IMR-90 (cell line): Measurements from ENCODE around the gene LARP4B.

Experiments used
- BHLHE40 ChIP-seq: fragments of 150-350 bp; IDR thresholded peaks from 2 replicates; pipeline ENCODE4 v1.6.1; 2016; ENCODE audit warnings: mild to moderate bottlenecking, low read depth, low read length
- CEBPB ChIP-seq: IDR thresholded peaks from 2 replicates; pipeline ENCODE4 v1.6.1; 2012; ENCODE audit warnings: low read depth, low read length, improper control_type of control experiment
- FOS ChIP-seq: fragments of 150-350 bp; IDR thresholded peaks from 2 replicates; pipeline ENCODE4 v1.6.1; 2016; ENCODE audit warnings: low read depth, low read length
- MAFK ChIP-seq: IDR thresholded peaks from 2 replicates; pipeline ENCODE4 v1.6.1; 2012; ENCODE audit warnings: low read depth, low read length, improper control_type of control experiment
- MAZ ChIP-seq: IDR thresholded peaks from 2 replicates; pipeline ENCODE4 v1.6.1; 2012; ENCODE audit warnings: low read depth, mild to moderate bottlenecking, low read length, improper control_type of control experiment, moderate library complexity, borderline replicate concordance
- MXI1 ChIP-seq: IDR thresholded peaks from 2 replicates; pipeline ENCODE4 v1.6.1; 2012; ENCODE audit warnings: low read depth, mild to moderate bottlenecking, low read length, moderate library complexity, borderline replicate concordance
- POLR2A ChIP-seq: IDR thresholded peaks from 2 replicates; pipeline ENCODE4 v1.6.1; 2012; ENCODE audit warnings: mild to moderate bottlenecking, low read depth, low read length
- RAD21 ChIP-seq: IDR thresholded peaks from 2 replicates; pipeline ENCODE4 v1.6.1; 2012; ENCODE audit warnings: low read length, improper control_type of control experiment
- RCOR1 ChIP-seq: IDR thresholded peaks from 2 replicates; pipeline ENCODE4 v1.6.1; 2012; ENCODE audit warnings: mild to moderate bottlenecking, low read length, improper control_type of control experiment; ENCODE audit not compliant: insufficient replicate concordance
- SMC3 ChIP-seq: fragments of 150-350 bp; IDR thresholded peaks from 2 replicates; pipeline ENCODE4 v1.6.1; 2016; ENCODE audit warnings: low read depth, mild to moderate bottlenecking, antibody characterized with exemption, low read length, moderate library complexity
- USF2 ChIP-seq: fragments of 150-350 bp; IDR thresholded peaks from 2 replicates; pipeline ENCODE4 v1.6.1; 2017; ENCODE audit warnings: mild to moderate bottlenecking, antibody characterized with exemption, low read length, low read depth
- TF ChIP-seq, protein P1 (sequence below): conservative IDR thresholded peaks from 2 replicates; pipeline ENCODE4 v1.5.1; 2012; ENCODE audit warnings: mild to moderate bottlenecking, low read depth, low read length, improper control_type of control experiment

DNA sequence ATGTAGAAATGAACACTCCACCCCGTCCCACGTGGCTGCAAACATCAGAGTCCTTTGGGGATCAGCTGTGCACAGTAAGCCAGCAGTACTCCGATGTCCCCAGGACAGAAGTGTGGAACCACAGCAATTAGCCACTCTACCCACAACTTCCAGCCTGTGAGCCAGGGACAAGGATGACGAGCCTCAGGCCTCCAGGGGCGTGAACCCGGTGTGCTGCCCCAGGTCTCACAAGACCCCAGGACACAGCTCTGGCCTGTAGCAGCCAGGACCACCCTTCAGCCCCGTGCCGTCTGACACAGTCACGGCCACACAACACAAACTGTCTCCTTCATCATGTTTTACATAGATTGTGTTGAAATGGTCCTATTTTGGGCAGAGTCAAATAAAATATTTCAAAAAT is 129.0 kb downstream of the LARP4B start:
- TF ChIP-seq POLR2A (no peak), MAZ (no peak), BHLHE40 (no peak), MAFK (no peak), MXI1 (no peak), USF2 (no peak), RCOR1 (no peak), CEBPB (no peak), RAD21 (no peak), SMC3 (no peak), FOS (no peak)
- TF ChIP-seq, protein P1, sequence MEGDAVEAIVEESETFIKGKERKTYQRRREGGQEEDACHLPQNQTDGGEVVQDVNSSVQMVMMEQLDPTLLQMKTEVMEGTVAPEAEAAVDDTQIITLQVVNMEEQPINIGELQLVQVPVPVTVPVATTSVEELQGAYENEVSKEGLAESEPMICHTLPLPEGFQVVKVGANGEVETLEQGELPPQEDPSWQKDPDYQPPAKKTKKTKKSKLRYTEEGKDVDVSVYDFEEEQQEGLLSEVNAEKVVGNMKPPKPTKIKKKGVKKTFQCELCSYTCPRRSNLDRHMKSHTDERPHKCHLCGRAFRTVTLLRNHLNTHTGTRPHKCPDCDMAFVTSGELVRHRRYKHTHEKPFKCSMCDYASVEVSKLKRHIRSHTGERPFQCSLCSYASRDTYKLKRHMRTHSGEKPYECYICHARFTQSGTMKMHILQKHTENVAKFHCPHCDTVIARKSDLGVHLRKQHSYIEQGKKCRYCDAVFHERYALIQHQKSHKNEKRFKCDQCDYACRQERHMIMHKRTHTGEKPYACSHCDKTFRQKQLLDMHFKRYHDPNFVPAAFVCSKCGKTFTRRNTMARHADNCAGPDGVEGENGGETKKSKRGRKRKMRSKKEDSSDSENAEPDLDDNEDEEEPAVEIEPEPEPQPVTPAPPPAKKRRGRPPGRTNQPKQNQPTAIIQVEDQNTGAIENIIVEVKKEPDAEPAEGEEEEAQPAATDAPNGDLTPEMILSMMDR, result no peak
